GM12878 (cell line): Measurements from ENCODE around the gene MRPS5. TPM values are rescaled to one million over a fixed set of nuclear protein-coding genes. Genes with fewer than 3 reads are reported as not detected.

Experiments
- ATAC-seq: fragments of 200-7000 bp; cut with Tn5 transposase; 3 replicates; pipeline ENCODE4 v1.9.1; 2020; ENCODE audit warnings: mild to moderate bottlenecking, moderate library complexity
- BruUV-seq: library from RNA; stranded (reverse); fragments of 400-500 nt; replicated peaks from 2 replicates; lab custom pipeline; 2021; lab: Mats Ljungman, UMichigan
- CTCF ChIA-PET: fragments of 300-600 bp; sonication (Branson Sonifier 250); formaldehyde crosslinking; extraction: SDS; loops from one replicate; lab custom pipeline; 2021; ENCODE audit warnings: inconsistent platforms; lab: Yijun Ruan, JAX
- POLR2A ChIA-PET: fragments of 350-600 bp; formaldehyde crosslinking; extraction: SDS; loops from one replicate; lab custom pipeline; 2021; ENCODE audit warnings: inconsistent platforms; lab: Charles Lee
- RAD21 ChIA-PET: fragments of 300-600 bp; sonication (Branson Sonifier 250); formaldehyde crosslinking; loops from one replicate; lab custom pipeline; 2023; ENCODE audit warnings: antibody characterized with exemption; ENCODE audit not compliant: unreplicated experiment; lab: Charles Lee
- SMC1A ChIA-PET: fragments of 300-600 bp; sonication (Branson Sonifier 250); formaldehyde crosslinking; loops from one replicate; lab custom pipeline; 2023; ENCODE audit not compliant: unreplicated experiment, uncharacterized antibody; lab: Charles Lee
- DNase-seq: peaks from one replicate; pipeline ENCODE4 v3.0.0-alpha.2; 2011; ENCODE audit warnings: low read depth, low spot score
- FAIRE-seq: peaks from 3 replicates; lab custom pipeline; 2011; peaks lifted over from hg19 to GRCh38; lab: Jason Lieb, UNC
- H2AFZ ChIP-seq: 2 replicates; pipeline ENCODE4 v1.6.0; 2011; ENCODE audit warnings: low read depth, low read length, control low read depth; ENCODE audit not compliant: control insufficient read depth
- H3K27ac ChIP-seq: 2 replicates; pipeline ENCODE4 v1.5.1; 2011; ENCODE audit warnings: control low read depth; ENCODE audit not compliant: control insufficient read depth, insufficient read depth
- H3K27me3 ChIP-seq, 2 experiments: replicated peaks in 1 of 2; 2 replicates each; pipeline versions ENCODE4 v1.6.0 to v1.6.1; 2011; ENCODE audit warnings: low read length in 1 of 2; ENCODE audit not compliant: control insufficient read depth in 2 of 2, insufficient read depth in 2 of 2
- H3K36me3 ChIP-seq, 2 experiments: 2 replicates each; pipeline ENCODE4 v1.5.1; 2011; ENCODE audit warnings: low read length in 1 of 2; ENCODE audit not compliant: control insufficient read depth in 2 of 2, insufficient read depth in 2 of 2
- H3K4me1 ChIP-seq: 2 replicates; pipeline ENCODE4 v1.6.1; 2011; ENCODE audit warnings: mild to moderate bottlenecking, low read length, moderate library complexity, mixed read lengths; ENCODE audit not compliant: control insufficient read depth, insufficient read depth
- H3K4me2 ChIP-seq: 2 replicates; pipeline ENCODE4 v1.6.0; 2011; ENCODE audit warnings: control low read depth; ENCODE audit not compliant: control insufficient read depth, insufficient read depth
- H3K4me3 ChIP-seq: fragments of 200-600 bp; sonication (generic); 2 replicates; pipeline ENCODE4 v1.5.1; 2016
- H3K79me2 ChIP-seq: 2 replicates; pipeline ENCODE4 v1.6.0; 2011; ENCODE audit warnings: low read length; ENCODE audit not compliant: control insufficient read depth, insufficient read depth
- H3K9ac ChIP-seq: 2 replicates; pipeline ENCODE4 v1.8.0; 2011; ENCODE audit warnings: low read length, control low read depth, mixed read lengths; ENCODE audit not compliant: control insufficient read depth, insufficient read depth
- H3K9me3 ChIP-seq: replicated peaks from 3 replicates; pipeline ENCODE4 v1.5.1; 2011; ENCODE audit warnings: mild to moderate bottlenecking, low read length; ENCODE audit not compliant: control insufficient read depth, insufficient read depth
- H4K20me1 ChIP-seq: 2 replicates; pipeline ENCODE4 v1.6.0; 2011; ENCODE audit not compliant: control insufficient read depth, insufficient read depth
- CREB1 ChIP-seq: IDR thresholded peaks from 2 replicates; pipeline ENCODE4 v1.6.1; 2012; ENCODE audit warnings: low read depth, mild to moderate bottlenecking, inconsistent platforms
- FOS ChIP-seq: IDR thresholded peaks from 3 replicates; pipeline ENCODE4 v1.6.1; 2011; ENCODE audit warnings: borderline replicate concordance; ENCODE audit not compliant: insufficient read length; ENCODE audit errors: extremely low read depth
- RAD21 ChIP-seq: IDR thresholded peaks from 2 replicates; pipeline ENCODE4 v1.6.1; 2011; ENCODE audit warnings: mild to moderate bottlenecking, low read depth, low read length, moderate library complexity; ENCODE audit not compliant: insufficient read depth
- SIN3A ChIP-seq: IDR thresholded peaks from 2 replicates; pipeline ENCODE4 v1.6.1; 2012; ENCODE audit warnings: low read depth, low read length, improper control_type of control experiment
- SMAD1 ChIP-seq: fragments of 450-650 bp; IDR thresholded peaks from 2 replicates; pipeline ENCODE4 v1.6.1; 2018; ENCODE audit warnings: mild to moderate bottlenecking, low read depth; ENCODE audit not compliant: partially characterized antibody
- ZBTB11 ChIP-seq: fragments of 450-650 bp; formaldehyde crosslinking; IDR thresholded peaks from 2 replicates; pipeline ENCODE4 v1.5.0; 2022; ENCODE audit warnings: mild to moderate bottlenecking, missing genetic modification characterization
- WGBS: methylation state at CpG from one replicate; pipeline ENCODE4 v1.1.6; 2016; ENCODE audit warnings: low lambda C conversion rate; ENCODE audit not compliant: insufficient replicate concordance, insufficient coverage; ENCODE audit errors: missing lambda C conversion rate; 5-methylcytosine and 5-hydroxymethylcytosine counted together
- in situ Hi-C: fragments of 300-500 bp; cut with MboI; formaldehyde crosslinking; loops from 9 replicates; pipeline ENCODE4 v1.14.3; 2018; ENCODE audit warnings: mixed read lengths
- intact Hi-C: fragments of 100-400 bp; cut with micrococcal nuclease; formaldehyde crosslinking; loops from one replicate; pipeline ENCODE4 v1.14.2; 2022; ENCODE audit not compliant: unreplicated experiment
- polyA plus RNA-seq, 11 experiments: library from polyadenylated mRNA; depleted of rRNA in 4 of 11; unstranded in 6 of 11; stranded (reverse) in 5 of 11; fragments of >200 nt; fragmentation: Nextera tagmentation in 4 of 11; fragmentation: Illumina TruSeq in 1 of 11; extraction: Ambion mirVana in 4 of 11; extraction: Trizol in 1 of 11; gene quantifications; 1 replicate in 1 of 11; 2 replicates in 10 of 11; pipeline versions ENCODE4 v1.2.1 to v1.2.3, GENCODE V29; 2011 to 2016; ENCODE audit warnings: inconsistent platforms in 2 of 11, missing spikeins in 2 of 11, low read depth in 1 of 11
- total RNA-seq, 4 experiments: library from RNA; depleted of rRNA in 3 of 4; stranded (reverse); fragments of >200 nt in 3 of 4; fragmentation: Illumina TruSeq in 1 of 4; extraction: Trizol in 1 of 4; gene quantifications; 2 replicates each; pipeline versions ENCODE4 v1.2.1 to v1.2.3, GENCODE V29; 2013 to 2021
- TF ChIP-seq, protein P1 (sequence below): fragments of 450-650 bp; IDR thresholded peaks from 2 replicates; pipeline ENCODE4 v1.6.1; 2016; ENCODE audit warnings: mild to moderate bottlenecking

Gene MRPS5
- total and polyA plus RNA-seq, 10 of the 15 experiments (the other 5 are each of a cell fraction or from before 2014, with no cell fraction given): 54.8 to 93.0 (median 76.3) TPM

DNA sequence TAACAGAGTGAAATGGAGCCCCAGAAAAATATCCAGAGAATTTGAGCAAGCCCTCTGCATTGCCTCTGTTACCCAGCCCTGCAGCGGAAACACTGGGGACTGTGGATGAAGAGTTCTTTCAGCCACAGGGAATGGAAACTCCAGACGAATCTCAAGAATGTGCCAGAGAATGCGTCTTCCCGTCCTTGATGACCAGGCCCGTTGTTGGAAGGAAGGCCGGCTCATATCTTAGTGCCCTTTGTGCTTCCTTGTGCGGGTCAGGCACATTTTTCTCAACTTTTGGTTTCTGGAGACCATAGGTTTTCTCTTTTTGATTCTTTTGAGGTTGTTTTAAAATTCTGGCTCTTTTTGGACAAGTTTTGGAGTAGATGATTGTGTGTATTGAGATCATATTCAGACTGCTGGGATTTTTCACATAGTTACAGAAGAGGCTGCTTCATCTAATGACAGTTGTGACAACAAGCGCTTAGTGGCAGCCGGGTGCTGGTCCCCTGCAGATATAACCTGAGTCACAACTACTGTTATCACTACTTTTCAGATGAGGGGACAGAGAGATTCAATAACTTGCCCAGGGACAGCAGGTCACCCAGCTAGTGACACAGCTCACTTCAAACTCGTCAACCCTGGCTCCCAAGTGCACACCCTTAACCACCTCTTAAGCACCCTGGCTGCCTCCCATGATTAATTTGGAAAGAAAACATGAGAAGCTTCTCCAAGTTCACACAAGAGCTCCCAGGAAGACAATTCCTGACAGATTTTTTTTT is 80.4 kb downstream of the MRPS5 start:
- H3K27ac ChIP-seq: peak overlapping the region; percentile 55
- FAIRE-seq: no peak
- in situ Hi-C loops: no loop called here
- H3K36me3 ChIP-seq: no peaks in the 10 kb centered on the region
- peak overlapping the region; percentile 34 for H2AFZ ChIP-seq
- DNase-seq: no peak
- no TSS peak for BruUV-seq
- H3K79me2 ChIP-seq: no peaks in the 10 kb centered on the region
- ChIA-PET SMC1A (interaction anchor here (1.0 to 4.6 kb wide), 7 partner anchors 10 to 39 kb away, joined by 3 to 44 read pairs (median 4); partner anchors contain the start of gene MAL), RAD21 (interaction anchor here (1.4 to 4.9 kb wide), 5 partner anchors 9 to 38 kb away, joined by 5 to 61 read pairs (median 34); partner anchors contain the start of gene MAL), POLR2A (interaction anchor here (1.0 to 2.4 kb wide), 4 partner anchors 10 to 37 kb away, joined by 4 to 15 read pairs (median 5); no protein-coding TSS in a partner anchor), CTCF (interaction anchor here (0.7 to 5.2 kb wide), 12 partner anchors 9 to 84 kb away, joined by 3 to 58 read pairs (median 4); partner anchors contain the start of gene MAL)
- H3K27me3 ChIP-seq: no peaks in the 10 kb centered on the region
- ATAC-seq: peak; percentile 66
- H3K9ac ChIP-seq: no peak overlapping the region; the same call in 1 of the 2 replicates
- intact Hi-C loops: loop anchor here (5.0 kb wide), 1 partner anchor 36 kb away; no protein-coding TSS in a partner anchor
- H3K4me3 ChIP-seq: no peak overlapping the region
- 47% methylated on average over 10 of the region's 10 CpGs for WGBS
- no peak overlapping the region for H3K4me2 ChIP-seq
- TF ChIP-seq RAD21 (no peak), SIN3A (no peak), FOS (no peak), CREB1 (0 out of 2 replicates have a peak, but pooled peaks have one; percentile 12), ZBTB11 (CRISPR knock-in tag) (no peak), SMAD1 (no peak)
- TF ChIP-seq, protein P1, sequence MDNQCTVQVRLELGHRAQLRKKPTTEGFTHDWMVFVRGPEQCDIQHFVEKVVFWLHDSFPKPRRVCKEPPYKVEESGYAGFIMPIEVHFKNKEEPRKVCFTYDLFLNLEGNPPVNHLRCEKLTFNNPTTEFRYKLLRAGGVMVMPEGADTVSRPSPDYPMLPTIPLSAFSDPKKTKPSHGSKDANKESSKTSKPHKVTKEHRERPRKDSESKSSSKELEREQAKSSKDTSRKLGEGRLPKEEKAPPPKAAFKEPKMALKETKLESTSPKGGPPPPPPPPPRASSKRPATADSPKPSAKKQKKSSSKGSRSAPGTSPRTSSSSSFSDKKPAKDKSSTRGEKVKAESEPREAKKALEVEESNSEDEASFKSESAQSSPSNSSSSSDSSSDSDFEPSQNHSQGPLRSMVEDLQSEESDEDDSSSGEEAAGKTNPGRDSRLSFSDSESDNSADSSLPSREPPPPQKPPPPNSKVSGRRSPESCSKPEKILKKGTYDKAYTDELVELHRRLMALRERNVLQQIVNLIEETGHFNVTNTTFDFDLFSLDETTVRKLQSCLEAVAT: peak; percentile 68; the same call in 1 of the 2 replicates
- peaks cover 39% of the 10 kb centered on the region for H3K4me1 ChIP-seq
- no peaks in the 10 kb centered on the region for H4K20me1 ChIP-seq
- H3K9me3 ChIP-seq: no peaks in the 10 kb centered on the region
